Left ventricle myocardium inferior (tissue), 1 donor: ENCODE measurements around the gene PRG3. TPM values are rescaled to one million over a fixed set of nuclear protein-coding genes. Genes with fewer than 3 reads are reported as not detected.

Experiments
- DNase-seq: peaks from one replicate; pipeline ENCODE4 v3.0.0-alpha.2; 2020
- H3K27ac ChIP-seq: fragments of 200-600 bp; replicated peaks from 2 replicates; pipeline ENCODE4 v1.8.0; 2021
- H3K27me3 ChIP-seq: fragments of 200-600 bp; 2 replicates; pipeline ENCODE4 v1.8.0; 2021; ENCODE audit warnings: low read depth
- H3K36me3 ChIP-seq: fragments of 200-600 bp; 2 replicates; pipeline ENCODE4 v1.8.0; 2021
- H3K4me1 ChIP-seq: fragments of 200-600 bp; 2 replicates; pipeline ENCODE4 v1.8.0; 2021
- H3K4me3 ChIP-seq: fragments of 200-600 bp; 2 replicates; pipeline ENCODE4 v1.8.0; 2021; ENCODE audit warnings: mild to moderate bottlenecking, moderate library complexity
- H3K9me3 ChIP-seq: fragments of 200-600 bp; replicated peaks from 2 replicates; pipeline ENCODE4 v1.8.0; 2021
- CTCF ChIP-seq: fragments of 200-600 bp; IDR thresholded peaks from 2 replicates; pipeline ENCODE4 v1.8.0; 2021; ENCODE audit warnings: antibody characterized with exemption, mild to moderate bottlenecking, borderline replicate concordance
- intact Hi-C: fragments of 100-400 bp; cut with micrococcal nuclease; formaldehyde crosslinking; loops from one replicate; pipeline ENCODE4 v1.11.0; 2022
- total RNA-seq: library from RNA; stranded (reverse); fragmentation: NEBNext Ultra II Directional; extraction: Animal tissue kit (Norgen Biotek cat#: 25700); gene quantifications from one replicate; pipeline ENCODE4 v1.2.1, GENCODE V29; 2021
- donor health status: DM: no; HTN: yes; CAD: no; lungs with severe emphysema.

Gene PRG3
- total RNA-seq, 1 donor from 2014 or later: not detected

GRCh38 chr11:57395905-57396623 is 15.1 kb upstream of the PRG3 start:
- no peak for DNase-seq
- no peak overlapping the region for H3K27ac ChIP-seq
- H3K27me3 ChIP-seq: peaks cover 10% of the 10 kb centered on the region
- no peak overlapping the region for H3K4me3 ChIP-seq
- no peak for TF ChIP-seq CTCF
- H3K9me3 ChIP-seq: no peaks in the 10 kb centered on the region
- H3K4me1 ChIP-seq: no peaks in the 10 kb centered on the region
- intact Hi-C loops: no loop called here
- H3K36me3 ChIP-seq: no peaks in the 10 kb centered on the region

- Histone ChIP-seq H3K36me3 (no peaks in the 10 kb centered on the region), H3K27me3 (peaks cover 6% of the 10 kb centered on the region), H3K4me1 (no peaks in the 10 kb centered on the region), H3K9me3 (no peaks in the 10 kb centered on the region), H3K4me3 (no peak overlapping the region), H3K27ac (no peak overlapping the region)
- intact Hi-C loops: no loop called here
- no peak for DNase-seq
- no peak for TF ChIP-seq CTCF
Observed at GRCh38 chr11:57394203-57394965, 13.4 kb upstream of the PRG3 start.

GRCh38 chr11:57392763-57393105 is 11.8 kb upstream of the PRG3 start:
- H3K36me3 ChIP-seq: no peaks in the 10 kb centered on the region
- H3K27me3 ChIP-seq: peaks cover 7% of the 10 kb centered on the region
- no peak overlapping the region for H3K27ac ChIP-seq
- H3K4me3 ChIP-seq: no peak overlapping the region
- no peak for DNase-seq
- H3K4me1 ChIP-seq: no peaks in the 10 kb centered on the region
- intact Hi-C loops: no loop called here
- TF ChIP-seq CTCF: no peak
- H3K9me3 ChIP-seq: no peaks in the 10 kb centered on the region

- Histone ChIP-seq H3K4me3 (no peak overlapping the region), H3K27me3 (peaks cover 10% of the 10 kb centered on the region), H3K27ac (no peak overlapping the region), H3K4me1 (peaks cover 5% of the 10 kb centered on the region), H3K9me3 (no peaks in the 10 kb centered on the region), H3K36me3 (no peaks in the 10 kb centered on the region)
- TF ChIP-seq CTCF: no peak
- intact Hi-C loops: no loop called here
- DNase-seq: no peak
Observed at GRCh38 chr11:57392066-57392762, 11.3 kb upstream of the PRG3 start.

- intact Hi-C loops: no loop called here
- Histone ChIP-seq H3K4me3 (no peak overlapping the region), H3K27ac (no peak overlapping the region), H3K27me3 (peaks cover 10% of the 10 kb centered on the region), H3K9me3 (no peaks in the 10 kb centered on the region), H3K36me3 (no peaks in the 10 kb centered on the region), H3K4me1 (peaks cover 9% of the 10 kb centered on the region)
- no peak for DNase-seq
- no peak for TF ChIP-seq CTCF
Observed at GRCh38 chr11:57391539-57391938, 10.6 kb upstream of the PRG3 start.
